ENCODE results near the gene PATE1.
"Not testable (repeated sequence)": the region's sequence is repeated elsewhere in the genome, so short reads cannot be mapped to it uniquely, and the experiment has no call there.

PATE1 gene, protein sequence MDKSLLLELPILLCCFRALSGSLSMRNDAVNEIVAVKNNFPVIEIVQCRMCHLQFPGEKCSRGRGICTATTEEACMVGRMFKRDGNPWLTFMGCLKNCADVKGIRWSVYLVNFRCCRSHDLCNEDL

DNA sequence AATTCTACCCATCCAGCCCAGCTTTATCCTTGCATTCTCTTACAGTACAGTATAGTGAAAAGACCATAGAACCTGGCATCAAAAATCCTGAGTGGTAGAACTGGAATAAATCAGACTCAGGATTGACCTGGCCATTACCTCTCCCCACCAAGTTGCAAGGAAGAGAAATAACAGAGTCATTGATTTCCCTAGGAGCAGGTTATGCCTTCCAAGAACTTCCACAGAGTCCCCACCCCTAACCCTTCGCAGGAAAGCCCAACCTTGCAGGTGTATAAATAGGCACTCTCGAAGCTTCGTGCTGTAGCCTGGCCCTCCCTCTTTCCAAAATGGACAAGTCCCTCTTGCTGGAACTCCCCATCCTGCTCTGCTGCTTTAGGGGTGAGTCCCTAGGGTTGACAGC lies at the start of gene PATE1:
Gene PATE1, plus strand, starts transcription at position 301 of the 400 bp plus-strand sequence. Its CDS starts 26 bp downstream, at position 327.
- H3K79me2 ChIP-seq (ENCODE audit: insufficient read depth, low read length) = no peaks in the 10 kb centered on the region

GRCh38 chr11:125701018-125701610 lies 45.0 kb upstream of the PATE1 start:
- no peaks in the 10 kb centered on the region for H4K20me1 ChIP-seq (ENCODE audit: low read depth, low read length)
- no peak overlapping the region for H3K27ac ChIP-seq (ENCODE audit: low read depth, low read length)
- no peaks in the 10 kb centered on the region for H3K36me3 ChIP-seq (ENCODE audit: low read length)
- no peak overlapping the region for H3K4me2 ChIP-seq (ENCODE audit: low read depth, low read length, poor library complexity, severe bottlenecking)
- H3F3A ChIP-seq (ENCODE audit: insufficient read depth) = no peaks in the 10 kb centered on the region
- no peak for TF ChIP-seq CTCF (IDR thresholded peaks at IDR 0.05; ENCODE audit: insufficient read depth, low read length, poor library complexity, severe bottlenecking)
- no peak for TF ChIP-seq EZH2phosphoT487 (conservative IDR thresholded peaks at IDR 0.05; ENCODE audit: low read length)
- H3K27me3 ChIP-seq (ENCODE audit: low read length) = no peaks in the 10 kb centered on the region
- no peaks in the 10 kb centered on the region for H3K9me2 ChIP-seq (replicated peaks; ENCODE audit: insufficient read depth, low read length)
- H3K9me3 ChIP-seq (ENCODE audit: insufficient read depth, low read length) = no peaks in the 10 kb centered on the region
- no peak overlapping the region for H3K4me3 ChIP-seq (ENCODE audit: insufficient read depth, low read length, poor library complexity, severe bottlenecking)
- H3K79me2 ChIP-seq (ENCODE audit: insufficient read depth, low read length) = no peaks in the 10 kb centered on the region
- no peak overlapping the region for H2AFZ ChIP-seq (ENCODE audit: low read depth, low read length, severe bottlenecking)
- no peak overlapping the region for H3K9ac ChIP-seq (ENCODE audit: low read length)

More for the DNA sequence above, at the start of gene PATE1:
- no peak within 1 kb of the TSS for H3K9ac ChIP-seq (ENCODE audit: low read length)
- no peak within 1 kb of the TSS for H2AFZ ChIP-seq (ENCODE audit: low read depth, low read length, severe bottlenecking)
- H3K4me3 ChIP-seq (ENCODE audit: insufficient read depth, low read length, poor library complexity, severe bottlenecking) = no peak within 1 kb of the TSS
- H3K9me3 ChIP-seq (ENCODE audit: insufficient read depth, low read length) = no peaks in the 10 kb centered on the region
- no peaks in the 10 kb centered on the region for H3K27me3 ChIP-seq (ENCODE audit: low read length)
- TF ChIP-seq CTCF (IDR thresholded peaks at IDR 0.05; ENCODE audit: insufficient read depth, low read length, poor library complexity, severe bottlenecking) = no peak
- no peak for TF ChIP-seq EZH2phosphoT487 (conservative IDR thresholded peaks at IDR 0.05; ENCODE audit: low read length)
- H3K9me2 ChIP-seq (replicated peaks; ENCODE audit: insufficient read depth, low read length) = no peaks in the 10 kb centered on the region
- H3K4me2 ChIP-seq (ENCODE audit: low read depth, low read length, poor library complexity, severe bottlenecking) = no peak within 1 kb of the TSS
- H3K27ac ChIP-seq (ENCODE audit: low read depth, low read length) = no peak within 1 kb of the TSS
- no peaks in the 10 kb centered on the region for H3K36me3 ChIP-seq (ENCODE audit: low read length)
- no peaks in the 10 kb centered on the region for H3F3A ChIP-seq (ENCODE audit: insufficient read depth)
- H4K20me1 ChIP-seq (ENCODE audit: low read depth, low read length) = no peaks in the 10 kb centered on the region

- H3K4me3 ChIP-seq (ENCODE audit: insufficient read depth, low read length, poor library complexity, severe bottlenecking) = no peak overlapping the region
- H3K79me2 ChIP-seq (ENCODE audit: insufficient read depth, low read length) = no peaks in the 10 kb centered on the region
- H3K27me3 ChIP-seq (ENCODE audit: low read length) = no peaks in the 10 kb centered on the region
- no peaks in the 10 kb centered on the region for H3K9me2 ChIP-seq (replicated peaks; ENCODE audit: insufficient read depth, low read length)
- no peak overlapping the region for H3K4me2 ChIP-seq (ENCODE audit: low read depth, low read length, poor library complexity, severe bottlenecking)
- H3K9me3 ChIP-seq (ENCODE audit: insufficient read depth, low read length) = no peaks in the 10 kb centered on the region
- no peak overlapping the region for H3K27ac ChIP-seq (ENCODE audit: low read depth, low read length)
- no peak overlapping the region for H2AFZ ChIP-seq (ENCODE audit: low read depth, low read length, severe bottlenecking)
- TF ChIP-seq EZH2phosphoT487 (conservative IDR thresholded peaks at IDR 0.05; ENCODE audit: low read length) (no peak), CTCF (IDR thresholded peaks at IDR 0.05; ENCODE audit: insufficient read depth, low read length, poor library complexity, severe bottlenecking) (no peak)
- no peaks in the 10 kb centered on the region for H4K20me1 ChIP-seq (ENCODE audit: low read depth, low read length)
- no peaks in the 10 kb centered on the region for H3F3A ChIP-seq (ENCODE audit: insufficient read depth)
- H3K9ac ChIP-seq (ENCODE audit: low read length) = no peak overlapping the region
- H3K36me3 ChIP-seq (ENCODE audit: low read length) = no peaks in the 10 kb centered on the region
These were observed 44.0 kb upstream of the PATE1 start for GRCh38 chr11:125701858-125702621.

- not testable (repeated sequence) for H4K20me1 ChIP-seq (ENCODE audit: low read depth, low read length); H3K4me3 ChIP-seq (ENCODE audit: insufficient read depth, low read length, poor library complexity, severe bottlenecking); H3K9me3 ChIP-seq (ENCODE audit: insufficient read depth, low read length); H3K36me3 ChIP-seq (ENCODE audit: low read length); H3K27ac ChIP-seq (ENCODE audit: low read depth, low read length); H3K79me2 ChIP-seq (ENCODE audit: insufficient read depth, low read length); H3K27me3 ChIP-seq (ENCODE audit: low read length); H2AFZ ChIP-seq (ENCODE audit: low read depth, low read length, severe bottlenecking); H3K9me2 ChIP-seq (replicated peaks; ENCODE audit: insufficient read depth, low read length); H3K4me2 ChIP-seq (ENCODE audit: low read depth, low read length, poor library complexity, severe bottlenecking); H3F3A ChIP-seq (ENCODE audit: insufficient read depth); H3K9ac ChIP-seq (ENCODE audit: low read length)
These were observed 41.4 kb upstream of the PATE1 start for GRCh38 chr11:125704686-125705085.
